B cell (primary cell): ENCODE measurements around the gene RASA2. TPM values are rescaled to one million over a fixed set of nuclear protein-coding genes. Genes with fewer than 3 reads are reported as not detected.

Experiments used
- ATAC-seq: fragments of 200-7000 bp; cut with Tn5 transposase; one replicate; pipeline ENCODE4 v1.10.0; 2021; ENCODE audit warnings: low read depth, mild to moderate bottlenecking, moderate number of reproducible peaks, moderate library complexity
- CTCF ChIA-PET: fragments of 350-600 bp; sonication (Branson Sonifier 250); formaldehyde crosslinking; loops from one replicate; lab custom pipeline; 2021; ENCODE audit warnings: antibody characterized with exemption, inconsistent platforms; lab: Charles Lee
- POLR2A ChIA-PET: fragments of 350-600 bp; sonication (Branson Sonifier 250); formaldehyde crosslinking; loops from one replicate; lab custom pipeline; 2021; ENCODE audit warnings: antibody characterized with exemption; lab: Charles Lee
- DNase-seq: peaks from one replicate; pipeline ENCODE4 v3.0.0; 2013
- H2AFZ ChIP-seq: 2 replicates; pipeline ENCODE4 v1.6.1; 2012; ENCODE audit warnings: mild to moderate bottlenecking, low read depth, low read length; ENCODE audit not compliant: insufficient read depth, poor library complexity, severe bottlenecking
- H3K27ac ChIP-seq, 2 donors: 1 replicate in 1 of 2; 2 replicates in 1 of 2; pipeline ENCODE4 v1.5.1; 2012 to 2013; ENCODE audit warnings: low read length in 2 of 2, mild to moderate bottlenecking in 2 of 2, moderate library complexity in 1 of 2
- H3K27me3 ChIP-seq, 4 experiments: fragments of 200-600 bp in 1 of 4; sonication (generic) in 1 of 4; replicated peaks in 1 of 4; 1 replicate in 2 of 4; 2 replicates in 2 of 4; pipeline versions ENCODE4 v1.6.1 to v1.7.0; 2013 to 2016; ENCODE audit warnings: low read length in 3 of 4, mild to moderate bottlenecking in 2 of 4, mixed read lengths in 1 of 4, moderate library complexity in 1 of 4; ENCODE audit not compliant: insufficient read depth in 4 of 4, control insufficient read depth in 3 of 4; ENCODE audit errors: control extremely low read depth in 1 of 4
- H3K36me3 ChIP-seq, 2 experiments: replicated peaks in 1 of 2; 1 replicate in 1 of 2; 2 replicates in 1 of 2; pipeline versions ENCODE4 v1.6.1 to v1.7.1; 2013; ENCODE audit warnings: low read length in 1 of 2; ENCODE audit not compliant: insufficient read depth in 2 of 2, control insufficient read depth in 1 of 2; ENCODE audit errors: control extremely low read depth in 1 of 2, extremely low read depth in 1 of 2
- H3K4me1 ChIP-seq, 2 donors: fragments of 200-600 bp in 1 of 2; sonication (generic) in 1 of 2; 1 replicate in 1 of 2; 2 replicates in 1 of 2; pipeline versions ENCODE4 v1.5.1 to v1.6.1; 2013 to 2017; ENCODE audit warnings: low read length in 2 of 2; ENCODE audit not compliant: control insufficient read depth in 2 of 2, insufficient read depth in 2 of 2
- H3K4me2 ChIP-seq: replicated peaks from 2 replicates; pipeline ENCODE3; 2012; ENCODE audit warnings: mild to moderate bottlenecking, low read depth, low read length; ENCODE audit not compliant: poor library complexity, severe bottlenecking
- H3K4me3 ChIP-seq, 5 experiments: fragments of 200-600 bp in 1 of 5; sonication (generic) in 1 of 5; 1 replicate in 3 of 5; 2 replicates in 2 of 5; pipeline versions ENCODE4 v1.5.1 to v1.7.0; 2011 to 2016; ENCODE audit warnings: low read length in 4 of 5, mild to moderate bottlenecking in 4 of 5, low read depth in 2 of 5, control low read depth in 1 of 5, moderate library complexity in 1 of 5; ENCODE audit not compliant: insufficient read depth in 1 of 5; ENCODE audit errors: control extremely low read depth in 1 of 5, extremely low read depth in 1 of 5
- H3K79me2 ChIP-seq: fragments of 200-600 bp; sonication (generic); one replicate; pipeline ENCODE4 v1.6.0; 2016; ENCODE audit warnings: low read length; ENCODE audit not compliant: control insufficient read depth, insufficient read depth
- H3K9ac ChIP-seq: fragments of 200-600 bp; sonication (generic); 2 replicates; pipeline ENCODE4 v1.6.1; 2017; ENCODE audit warnings: mild to moderate bottlenecking, low read length, moderate library complexity
- H3K9me3 ChIP-seq, 3 donors: one replicate each; pipeline versions ENCODE4 v1.6.1 to v1.7.1; 2013; ENCODE audit warnings: low read length in 2 of 3; ENCODE audit not compliant: control insufficient read depth in 2 of 3, insufficient read depth in 1 of 3; ENCODE audit errors: control extremely low read depth in 1 of 3
- H4K20me1 ChIP-seq: 2 replicates; pipeline ENCODE4 v1.6.0; 2012; ENCODE audit warnings: mild to moderate bottlenecking, low read length; ENCODE audit not compliant: insufficient read depth, control insufficient read depth, poor library complexity, severe bottlenecking
- H3K27ac Mint-ChIP-seq: one replicate; pipeline ENCODE4 v1.8.0; 2021; ENCODE audit warnings: mixed read lengths
- H3K27me3 Mint-ChIP-seq: one replicate; pipeline ENCODE4 v1.8.0; 2021; ENCODE audit warnings: mixed read lengths
- H3K4me1 Mint-ChIP-seq: one replicate; pipeline ENCODE4 v1.8.0; 2021; ENCODE audit warnings: mixed read lengths
- H3K4me3 Mint-ChIP-seq: one replicate; pipeline ENCODE4 v1.8.0; 2021; ENCODE audit warnings: mixed read lengths
- H3K9me3 Mint-ChIP-seq: one replicate; pipeline ENCODE4 v1.8.0; 2022; ENCODE audit warnings: mixed read lengths; ENCODE audit not compliant: insufficient read depth
- EZH2 ChIP-seq: IDR thresholded peaks from 2 replicates; pipeline ENCODE4 v1.6.1; 2012; ENCODE audit warnings: borderline replicate concordance, low read depth, mild to moderate bottlenecking, moderate library complexity, low read length; ENCODE audit not compliant: insufficient read depth, poor library complexity, severe bottlenecking
- WGBS: methylation state at CpG from one replicate; pipeline ENCODE4 v1.1.5; 2013; ENCODE audit warnings: missing lambda C conversion rate; ENCODE audit not compliant: insufficient coverage; 5-methylcytosine and 5-hydroxymethylcytosine counted together
- intact Hi-C: fragments of 100-400 bp; cut with micrococcal nuclease; formaldehyde crosslinking; loops from one replicate; pipeline ENCODE4 v1.10.0; 2022
- polyA plus RNA-seq: library from polyadenylated mRNA; depleted of rRNA; stranded (reverse); fragments of >200 nt; gene quantifications from 2 replicates; pipeline ENCODE4 v1.2.3, GENCODE V29; 2012
- total RNA-seq, 2 donors: library from RNA; stranded (reverse); fragments of 120-200 nt in 1 of 2; gene quantifications; 1 replicate in 1 of 2; 2 replicates in 1 of 2; pipeline versions ENCODE4 v1.2.3 to v1.2.4, GENCODE V29; 2013 to 2022
- TF ChIP-seq, protein P1 (sequence below): fragments of 200-600 bp; IDR thresholded peaks from one replicate; pipeline ENCODE4 v1.8.0; 2022; ENCODE audit warnings: antibody characterized with exemption, mild to moderate bottlenecking

Gene RASA2
- total and polyA plus RNA-seq, 2 donors (not counting 1 experiment from before 2014, with no cell fraction given), result 12.3 to 47.7 TPM

DNA sequence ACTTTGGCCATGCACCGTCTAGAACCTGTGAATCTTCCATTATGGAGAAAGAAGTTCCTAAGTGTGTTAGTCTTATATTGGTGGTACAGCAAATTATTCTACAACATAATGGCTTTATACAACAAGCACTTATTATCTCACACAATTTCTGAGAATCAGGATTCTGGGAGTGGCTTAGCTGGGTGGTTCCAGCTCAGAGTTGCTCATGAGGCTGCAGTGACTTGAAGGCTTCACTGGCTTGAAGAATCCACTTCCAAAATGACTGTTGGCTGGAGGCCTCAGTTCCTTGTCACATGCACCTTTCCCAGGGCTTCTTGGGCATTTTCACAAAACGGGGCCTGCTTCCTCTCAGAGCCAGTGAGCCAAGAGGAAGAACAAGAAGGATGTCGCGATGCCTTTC, 169.0 kb downstream of the RASA2 start:
- H3K36me3 ChIP-seq, result no peaks in the 10 kb centered on the region
- Mint-ChIP-seq H3K27me3 (peaks cover 50% of the 10 kb centered on the region), H3K27ac (no peak overlapping the region), H3K4me3 (no peak overlapping the region), H3K9me3 (peaks cover 6% of the 10 kb centered on the region), H3K4me1 (peaks cover 6% of the 10 kb centered on the region)
- no peaks in the 10 kb centered on the region for H3K79me2 ChIP-seq
- no peak overlapping the region for H3K4me2 ChIP-seq
- H2AFZ ChIP-seq, result no peak overlapping the region
- ChIA-PET CTCF (no interaction called here), POLR2A (no interaction called here)
- ATAC-seq (no peak), DNase-seq (no peak)
- no peaks in the 10 kb centered on the region for H4K20me1 ChIP-seq
- H3K9me3 ChIP-seq, result peaks cover 0 to 6% (median 2%) of the 10 kb centered on the region in 3 donors
- no peak overlapping the region for H3K27ac ChIP-seq
- H3K27me3 ChIP-seq, result peaks cover 0 to 33% (median 20%) of the 10 kb centered on the region in 4 experiments
- intact Hi-C loops, result no loop called here
- no peak for TF ChIP-seq EZH2
- TF ChIP-seq, protein P1, sequence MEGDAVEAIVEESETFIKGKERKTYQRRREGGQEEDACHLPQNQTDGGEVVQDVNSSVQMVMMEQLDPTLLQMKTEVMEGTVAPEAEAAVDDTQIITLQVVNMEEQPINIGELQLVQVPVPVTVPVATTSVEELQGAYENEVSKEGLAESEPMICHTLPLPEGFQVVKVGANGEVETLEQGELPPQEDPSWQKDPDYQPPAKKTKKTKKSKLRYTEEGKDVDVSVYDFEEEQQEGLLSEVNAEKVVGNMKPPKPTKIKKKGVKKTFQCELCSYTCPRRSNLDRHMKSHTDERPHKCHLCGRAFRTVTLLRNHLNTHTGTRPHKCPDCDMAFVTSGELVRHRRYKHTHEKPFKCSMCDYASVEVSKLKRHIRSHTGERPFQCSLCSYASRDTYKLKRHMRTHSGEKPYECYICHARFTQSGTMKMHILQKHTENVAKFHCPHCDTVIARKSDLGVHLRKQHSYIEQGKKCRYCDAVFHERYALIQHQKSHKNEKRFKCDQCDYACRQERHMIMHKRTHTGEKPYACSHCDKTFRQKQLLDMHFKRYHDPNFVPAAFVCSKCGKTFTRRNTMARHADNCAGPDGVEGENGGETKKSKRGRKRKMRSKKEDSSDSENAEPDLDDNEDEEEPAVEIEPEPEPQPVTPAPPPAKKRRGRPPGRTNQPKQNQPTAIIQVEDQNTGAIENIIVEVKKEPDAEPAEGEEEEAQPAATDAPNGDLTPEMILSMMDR, result no peak
- H3K9ac ChIP-seq, result no peak overlapping the region
- H3K4me1 ChIP-seq, result peaks cover 9 to 10% of the 10 kb centered on the region in 2 donors
- no peak overlapping the region for H3K4me3 ChIP-seq
- WGBS, result 73% methylated on average over 1 of the region's 4 CpGs

DNA sequence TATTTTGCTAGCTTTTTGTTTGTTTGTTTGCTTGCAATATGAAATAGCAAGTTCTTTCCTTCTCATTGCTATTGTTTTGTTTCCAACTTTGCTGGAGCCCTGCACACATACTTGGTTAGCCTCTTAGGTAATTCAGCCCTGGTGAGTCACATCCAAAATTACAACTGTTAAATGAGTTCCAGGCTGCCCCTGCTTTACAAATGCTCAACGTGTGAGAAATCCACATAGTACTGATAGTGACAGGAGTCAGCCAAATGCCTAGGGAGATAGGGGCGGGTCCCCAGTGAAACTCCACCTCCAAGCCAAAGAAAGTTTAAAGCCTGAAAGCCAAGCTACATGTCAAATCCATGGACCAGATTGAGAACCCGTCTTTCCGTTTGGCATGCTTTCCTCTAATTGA, 169.9 kb downstream of the RASA2 start:
- no peak overlapping the region for H3K27ac Mint-ChIP-seq
- Histone ChIP-seq H3K27me3 (peaks cover 0 to 41% (median 22%) of the 10 kb centered on the region in 4 experiments), H3K4me3 (no peak overlapping the region), H3K36me3 (no peaks in the 10 kb centered on the region), H3K9ac (no peak overlapping the region), H3K27ac (no peak overlapping the region), H4K20me1 (no peaks in the 10 kb centered on the region), H2AFZ (no peak overlapping the region), H3K79me2 (no peaks in the 10 kb centered on the region), H3K4me1 (peaks cover 9 to 10% of the 10 kb centered on the region in 2 donors), H3K9me3 (peaks cover 0 to 6% (median 2%) of the 10 kb centered on the region in 3 donors), H3K4me2 (no peak overlapping the region)
- H3K4me1 Mint-ChIP-seq, result peaks cover 6% of the 10 kb centered on the region
- 93% methylated on average over 4 of the region's 4 CpGs for WGBS
- TF ChIP-seq EZH2, result no peak
- TF ChIP-seq, protein P1, result no peak
- ChIA-PET POLR2A (no interaction called here), CTCF (no interaction called here)
- no peak for ATAC-seq
- H3K4me3 Mint-ChIP-seq, result no peak overlapping the region
- H3K27me3 Mint-ChIP-seq, result peaks cover 54% of the 10 kb centered on the region
- intact Hi-C loops, result no loop called here
- DNase-seq, result no peak
- H3K9me3 Mint-ChIP-seq, result peaks cover 6% of the 10 kb centered on the region
